GM21447 (cell line): ENCODE measurements around the gene SND1.

Source experiments
- ATAC-seq: cut with Tn5 transposase; IDR thresholded peaks from one replicate; pipeline ENCODE4 v1.9.1; 2021; ENCODE audit not compliant: unreplicated experiment

The SND1 gene

GRCh38 chr7:127858091-127858914 lies 206.3 kb downstream of the SND1 start:
- no peak for ATAC-seq

GRCh38 chr7:127858915-127859189 lies 206.9 kb downstream of the SND1 start:
- ATAC-seq, result peak; percentile 48

- ATAC-seq, result no peak
Observed at GRCh38 chr7:127859330-127859729, 207.3 kb downstream of the SND1 start.

GRCh38 chr7:127862525-127862924 lies 210.5 kb downstream of the SND1 start:
- ATAC-seq, result no peak

GRCh38 chr7:127863082-127863481 lies 211.1 kb downstream of the SND1 start:
- no peak for ATAC-seq

DNA sequence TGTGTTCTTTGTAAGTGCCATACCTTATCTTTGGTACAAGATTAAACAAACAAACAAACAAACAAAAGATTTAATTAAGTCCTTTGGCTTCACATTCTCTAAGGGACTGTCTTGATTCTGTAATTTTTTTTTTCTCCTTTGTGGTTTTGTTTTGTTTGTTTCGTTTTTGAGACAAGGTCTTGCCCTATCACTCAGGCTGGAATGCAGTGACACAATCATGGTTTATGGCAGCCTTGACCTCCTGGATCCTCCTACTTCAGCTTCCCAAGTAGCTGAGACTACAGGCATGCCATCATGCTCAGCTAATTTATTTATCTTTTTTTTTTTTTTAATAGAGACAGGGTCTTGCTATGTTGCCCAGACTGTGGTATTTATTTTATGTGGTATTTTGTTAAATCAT lies 213.5 kb downstream of the SND1 start:
- no peak for ATAC-seq

- peak; percentile 79 for ATAC-seq
Observed at GRCh38 chr7:127870231-127870907, 218.4 kb downstream of the SND1 start.

- ATAC-seq, result no peak
Observed at GRCh38 chr7:127871226-127871625, 219.2 kb downstream of the SND1 start.

- peak; percentile 51 for ATAC-seq
Observed at GRCh38 chr7:127872122-127872521, 220.1 kb downstream of the SND1 start.

GRCh38 chr7:127873151-127873550 lies 221.2 kb downstream of the SND1 start:
- ATAC-seq, result no peak

DNA sequence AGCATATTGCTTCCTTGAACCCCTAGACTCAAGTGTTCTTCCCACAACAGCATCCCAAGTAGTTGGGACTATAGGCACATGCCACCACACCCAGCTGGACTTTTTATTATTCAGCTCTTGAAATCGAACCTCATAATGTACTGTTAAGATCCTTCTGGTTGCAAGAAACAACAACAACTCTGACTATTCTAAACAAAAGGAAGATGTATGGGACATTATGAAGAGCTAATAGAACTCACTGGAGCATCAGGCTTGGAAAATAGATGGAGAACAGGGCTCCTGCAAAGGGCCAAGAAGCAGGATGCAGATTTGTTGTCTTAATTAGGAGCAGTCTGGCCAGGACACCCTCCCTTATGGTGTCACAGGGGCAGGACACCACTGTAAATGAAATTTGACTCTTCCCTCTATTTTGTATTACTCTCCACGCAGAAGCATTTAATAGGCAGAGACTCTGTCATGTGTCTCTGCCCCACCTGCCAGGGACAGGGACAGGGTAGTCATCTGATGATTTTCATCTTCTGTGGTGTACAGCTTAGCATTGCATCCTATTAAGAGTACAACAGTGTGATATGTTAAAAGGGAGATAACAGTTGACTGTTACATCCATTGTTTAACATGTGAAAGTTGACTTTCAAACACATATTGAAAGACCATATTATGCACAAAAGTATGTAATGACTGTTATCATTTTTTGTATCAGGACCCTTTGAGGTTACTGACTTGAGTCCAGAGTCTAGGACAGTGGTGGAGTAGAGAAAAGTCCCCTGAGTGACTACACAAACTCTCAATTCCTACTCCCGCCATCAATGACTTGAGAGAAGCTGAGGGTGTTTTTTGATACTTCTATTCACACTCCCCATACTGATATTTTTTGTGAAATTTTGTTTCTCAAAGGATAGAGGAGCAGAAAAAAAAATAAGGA lies 222.0 kb downstream of the SND1 start:
- ATAC-seq, result no peak

- no peak for ATAC-seq
Observed at GRCh38 chr7:127874951-127875608, 223.1 kb downstream of the SND1 start.

- ATAC-seq, result no peak
Observed at GRCh38 chr7:127876393-127876792, 224.4 kb downstream of the SND1 start.

DNA sequence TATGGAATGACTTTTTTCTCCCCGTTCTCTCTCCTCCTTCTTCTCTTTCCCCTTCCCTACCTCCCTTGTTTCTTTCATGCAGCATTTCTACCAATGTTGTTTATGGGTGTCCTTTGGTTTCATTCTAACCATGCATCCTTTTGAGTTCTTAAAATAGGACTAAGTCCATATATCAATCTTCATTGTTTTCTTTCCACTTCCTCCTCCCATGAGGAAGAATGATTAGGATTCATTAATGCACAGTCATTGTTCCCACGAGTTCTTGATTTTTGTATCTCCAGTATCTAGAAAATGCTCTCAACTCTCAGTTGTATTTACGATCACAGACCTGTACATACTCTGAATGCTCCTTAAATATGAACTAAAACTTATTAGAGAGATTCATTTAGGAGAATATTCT lies 226.0 kb downstream of the SND1 start:
- ATAC-seq, result no peak

GRCh38 chr7:127878791-127879190 lies 226.8 kb downstream of the SND1 start:
- no peak for ATAC-seq

DNA sequence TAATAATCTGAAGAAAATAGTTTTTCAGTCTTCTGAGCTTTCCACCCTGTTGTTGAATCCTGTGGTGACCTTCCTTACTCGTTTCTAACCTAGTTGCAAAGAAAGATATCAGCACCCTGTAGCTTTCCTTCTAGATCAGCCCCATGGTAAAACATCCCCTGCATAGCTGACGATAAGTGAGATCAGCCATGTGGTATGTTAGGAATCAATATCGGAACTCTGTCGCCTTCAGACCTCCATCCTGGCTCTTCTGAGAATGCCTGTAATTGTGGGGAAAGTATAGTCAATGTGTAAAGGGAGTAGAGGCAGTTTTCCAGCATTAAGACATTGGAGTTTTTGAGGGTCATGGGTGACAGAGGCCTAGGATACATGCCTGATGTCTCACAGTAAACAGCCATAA lies 227.4 kb downstream of the SND1 start:
- no peak for ATAC-seq

GRCh38 chr7:127879942-127880341 lies 227.9 kb downstream of the SND1 start:
- ATAC-seq, result no peak

GRCh38 chr7:127880454-127880853 lies 228.5 kb downstream of the SND1 start:
- no peak for ATAC-seq

GRCh38 chr7:127881564-127881963 lies 229.6 kb downstream of the SND1 start:
- no peak for ATAC-seq

- ATAC-seq, result no peak
Observed at GRCh38 chr7:127882313-127882920, 230.4 kb downstream of the SND1 start.

DNA sequence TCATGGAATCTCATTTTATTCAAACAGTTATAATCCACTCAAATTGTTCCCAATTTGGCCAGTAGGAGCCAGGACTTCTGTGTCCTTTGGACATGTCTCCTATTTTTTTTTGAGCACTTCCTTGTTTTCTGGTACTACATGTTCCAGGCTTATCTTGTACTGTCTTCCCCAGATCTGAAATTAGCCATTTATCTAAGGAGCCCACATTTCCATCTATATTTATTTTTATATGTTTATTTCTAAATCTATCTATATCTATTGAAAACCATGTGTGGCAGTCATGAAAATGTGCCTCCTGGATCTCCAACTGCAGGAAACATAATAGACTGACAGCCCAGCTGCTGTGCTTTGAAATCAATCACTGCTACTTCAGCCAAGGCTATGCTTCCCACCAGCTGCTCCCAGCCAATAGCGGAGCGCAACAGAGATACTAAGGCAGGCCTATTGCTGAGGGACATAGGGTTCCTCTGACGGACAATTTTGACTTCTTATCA lies 232.1 kb downstream of the SND1 start:
- no peak for ATAC-seq
